ENCODE results near the gene TEP1. TPM values are rescaled to one million over a fixed set of nuclear protein-coding genes. Genes with fewer than 3 reads are reported as not detected.

The TEP1 gene
- total and polyA plus RNA-seq, 2 donors = 16.2 to 17.4 TPM

DNA sequence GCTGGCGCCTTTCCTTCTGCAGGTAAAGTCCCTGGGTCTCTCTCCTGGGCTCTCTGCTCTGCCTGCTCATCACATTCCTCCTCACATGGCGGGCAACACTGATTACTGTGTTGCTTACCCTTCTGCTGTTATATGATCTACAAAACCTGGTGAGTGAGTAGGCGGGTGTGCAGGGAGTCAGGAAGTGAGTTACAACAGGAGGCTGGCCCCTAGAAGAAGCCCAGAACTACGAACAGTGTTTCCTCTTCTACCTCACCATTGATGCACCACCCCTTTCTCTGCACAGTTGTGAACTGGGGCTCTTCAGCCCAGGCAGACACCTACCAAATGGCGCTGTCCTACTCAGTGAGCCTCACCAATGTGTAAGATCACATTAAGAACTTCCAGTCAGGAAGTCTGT, 27.6 kb upstream of the TEP1 start:
- Histone ChIP-seq H3K4me3 (ENCODE audit: low read depth, low read length) (no peak overlapping the region), H3K27ac (ENCODE audit: low read depth) (no peak overlapping the region), H3K4me1 (ENCODE audit: insufficient read depth) (no peaks in the 10 kb centered on the region), H3K36me3 (ENCODE audit: insufficient read depth) (no peaks in the 10 kb centered on the region)
- WGBS = 78% methylated on average over 5 of the region's 5 CpGs
- DNase-seq (ENCODE audit: extremely low spot score) = no peak

DNA sequence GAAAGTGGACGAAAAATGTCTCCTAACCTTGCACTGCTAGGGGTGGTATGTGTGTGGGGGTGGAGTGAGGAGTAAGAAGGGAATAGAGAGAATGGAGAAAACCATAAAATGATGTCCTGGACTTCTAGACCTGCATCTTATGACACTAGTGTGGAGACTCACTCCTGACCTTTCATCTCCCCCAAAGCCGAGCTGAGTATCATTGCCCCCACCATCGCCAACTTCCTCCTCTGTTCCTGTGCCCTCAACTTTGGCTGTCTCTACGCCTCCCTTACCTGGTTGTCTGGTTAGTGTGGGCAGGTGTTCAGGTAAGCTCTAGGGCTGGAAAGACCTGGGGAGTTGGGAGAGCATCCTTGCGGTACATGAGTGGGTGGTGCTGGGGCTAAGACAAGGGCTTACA, 27.2 kb upstream of the TEP1 start:
- Histone ChIP-seq H3K4me3 (ENCODE audit: low read depth, low read length) (no peak overlapping the region), H3K36me3 (ENCODE audit: insufficient read depth) (no peaks in the 10 kb centered on the region), H3K4me1 (ENCODE audit: insufficient read depth) (no peaks in the 10 kb centered on the region), H3K27ac (ENCODE audit: low read depth) (no peak overlapping the region)
- 86% methylated on average over 5 of the region's 5 CpGs for WGBS
- DNase-seq (ENCODE audit: extremely low spot score) = no peak

DNA sequence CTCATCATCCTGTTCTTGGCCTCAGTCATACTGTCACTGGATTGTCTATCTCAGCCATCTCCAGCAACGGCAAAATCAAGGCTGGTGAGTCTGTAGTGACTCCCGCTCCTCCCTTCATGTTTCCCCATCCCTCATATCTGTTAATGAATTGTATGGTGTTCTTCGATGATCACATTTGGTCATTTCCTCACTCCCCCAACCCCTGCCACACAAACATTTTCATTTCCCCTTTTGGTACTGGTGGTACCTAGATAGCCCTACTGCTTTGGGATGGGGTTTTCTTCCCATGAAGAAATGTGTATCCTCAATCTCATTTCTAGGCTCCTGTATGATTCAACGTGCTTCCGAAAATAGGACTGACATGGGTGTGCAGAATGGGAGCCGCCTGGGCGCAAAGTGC, 25.4 kb upstream of the TEP1 start:
- Histone ChIP-seq H3K4me1 (ENCODE audit: insufficient read depth) (no peaks in the 10 kb centered on the region), H3K27ac (ENCODE audit: low read depth) (no peak overlapping the region), H3K36me3 (ENCODE audit: insufficient read depth) (no peaks in the 10 kb centered on the region), H3K4me3 (ENCODE audit: low read depth, low read length) (no peak overlapping the region)
- no peak for DNase-seq (ENCODE audit: extremely low spot score)
- 93% methylated on average over 7 of the region's 7 CpGs for WGBS

DNA sequence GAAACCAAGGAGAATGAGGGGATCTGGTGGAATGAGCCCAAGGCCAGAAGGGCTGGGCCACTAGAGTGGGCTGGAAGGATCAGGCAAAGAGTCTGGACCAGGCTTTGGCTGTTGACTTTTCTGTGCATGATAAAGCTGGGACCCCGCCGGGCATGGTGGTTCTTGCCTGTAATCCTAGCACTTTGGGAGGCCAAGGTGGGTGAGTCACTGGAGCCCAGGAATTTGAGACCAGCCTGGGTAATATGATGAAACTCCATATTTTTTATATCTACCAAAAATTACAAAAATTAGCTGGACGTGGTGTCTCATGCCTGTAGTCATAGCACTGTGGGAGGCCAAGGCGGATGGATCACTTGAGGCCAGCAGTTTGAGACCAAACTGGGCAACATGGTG, 23.1 kb upstream of the TEP1 start:
- no peaks in the 10 kb centered on the region for H3K36me3 ChIP-seq (ENCODE audit: insufficient read depth)
- 93% methylated on average over 4 of the region's 4 CpGs for WGBS
- no peak for DNase-seq (ENCODE audit: extremely low spot score)
- H3K4me1 ChIP-seq (ENCODE audit: insufficient read depth) = no peaks in the 10 kb centered on the region
- no peak overlapping the region for H3K4me3 ChIP-seq (ENCODE audit: low read depth, low read length)
- no peak overlapping the region for H3K27ac ChIP-seq (ENCODE audit: low read depth)

DNA sequence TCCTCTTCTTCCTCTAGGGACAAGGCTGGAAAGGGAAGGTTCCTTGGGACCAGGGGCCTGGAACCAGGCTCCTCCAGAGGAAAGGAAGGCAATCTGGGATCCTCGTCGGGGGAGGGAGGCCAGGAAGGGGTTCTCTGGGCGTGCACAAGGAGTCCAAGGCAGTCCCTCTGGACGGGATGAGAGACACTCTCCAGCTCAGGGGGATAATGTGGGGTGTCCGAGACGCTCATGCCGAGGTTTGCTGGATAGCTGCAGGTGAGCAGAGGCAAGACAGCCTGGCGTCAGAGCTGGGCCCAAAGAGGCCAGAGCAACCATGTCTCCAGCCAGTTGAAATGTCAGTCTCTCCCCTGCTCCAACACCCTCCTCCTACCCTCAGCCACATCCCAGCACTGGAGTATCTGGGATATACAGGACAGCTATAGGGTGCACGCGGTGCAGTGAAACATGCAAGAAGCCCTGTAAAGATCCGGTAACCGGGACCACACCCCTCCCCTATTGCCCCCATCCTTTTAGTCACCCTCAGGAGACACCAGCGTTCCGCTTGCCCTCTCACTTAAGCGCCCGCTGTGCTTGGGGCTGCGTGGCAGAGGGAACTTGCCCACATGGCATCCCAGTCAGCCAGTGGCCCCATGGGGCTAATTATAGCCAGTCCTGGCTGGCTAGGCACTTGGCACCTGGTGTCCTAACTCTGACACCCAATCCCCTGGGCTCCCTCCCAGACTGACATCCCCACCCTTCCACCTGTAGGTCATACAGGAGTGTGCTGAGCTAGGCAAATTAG, 22.5 kb upstream of the TEP1 start, which contains the start of gene KLHL33:
KLHL33 (minus strand) TSS at position 585 of the 781 bp plus-strand sequence; CDS start at position 230, 355 bp downstream.
- 73% methylated on average over 17 of the region's 17 CpGs for WGBS
- H3K4me1 ChIP-seq (ENCODE audit: insufficient read depth) = no peaks in the 10 kb centered on the region
- no peaks in the 10 kb centered on the region for H3K36me3 ChIP-seq (ENCODE audit: insufficient read depth)
- peak within 1 kb of the TSS; percentile 4 for H3K4me3 ChIP-seq (ENCODE audit: low read depth, low read length)
- no peak for DNase-seq (ENCODE audit: extremely low spot score)
- peak within 1 kb of the TSS; percentile 3 for H3K27ac ChIP-seq (ENCODE audit: low read depth)

DNA sequence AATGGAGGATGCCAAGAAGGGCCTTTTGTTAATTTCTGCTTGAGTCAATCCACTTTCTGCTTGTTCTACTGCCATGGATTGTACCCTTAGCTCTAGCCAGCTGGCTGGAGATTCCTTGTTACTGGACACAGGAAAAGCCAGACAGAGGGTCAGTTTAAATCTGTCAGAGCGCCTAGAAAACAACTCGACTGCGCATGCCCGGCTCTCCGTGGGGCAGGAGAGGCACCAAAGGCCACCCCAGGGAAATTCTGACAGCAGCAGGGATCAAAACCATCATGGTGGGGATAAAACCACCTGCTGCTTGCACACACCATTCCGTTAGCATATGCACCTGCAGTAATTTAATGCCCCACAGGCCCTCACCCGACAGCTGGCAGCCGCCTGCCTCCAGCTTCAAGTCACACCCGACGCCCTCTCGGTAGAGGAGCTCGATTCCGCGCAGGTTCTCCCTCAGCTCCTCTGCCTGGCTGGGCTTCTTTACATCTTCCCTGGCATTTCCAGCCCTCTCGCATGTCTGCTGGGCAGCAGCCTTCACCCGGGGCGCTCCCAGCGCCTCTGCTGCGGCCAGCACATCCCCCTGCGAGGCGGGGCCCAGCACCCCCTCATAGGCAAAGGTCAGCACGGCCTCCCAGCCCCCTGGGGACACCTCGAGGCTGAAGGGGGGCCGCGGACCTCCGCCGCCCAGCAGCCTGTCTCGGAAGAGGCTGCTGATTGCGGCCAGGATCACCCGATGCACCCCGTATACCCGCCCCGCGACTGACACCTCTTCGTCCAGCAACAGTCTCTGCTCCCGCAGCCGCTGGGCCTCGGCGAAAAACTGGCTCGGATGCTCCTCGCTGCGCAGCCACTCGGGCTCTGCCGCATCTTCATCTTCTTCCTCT, 21.6 kb upstream of the TEP1 start:
- WGBS = 23% methylated on average over 44 of the region's 44 CpGs
- no peaks in the 10 kb centered on the region for H3K4me1 ChIP-seq (ENCODE audit: insufficient read depth)
- H3K36me3 ChIP-seq (ENCODE audit: insufficient read depth) = no peaks in the 10 kb centered on the region
- DNase-seq (ENCODE audit: extremely low spot score) = no peak
- H3K27ac ChIP-seq (ENCODE audit: low read depth) = peak overlapping the region; percentile 3
- H3K4me3 ChIP-seq (ENCODE audit: low read depth, low read length) = peak overlapping the region; percentile 4

DNA sequence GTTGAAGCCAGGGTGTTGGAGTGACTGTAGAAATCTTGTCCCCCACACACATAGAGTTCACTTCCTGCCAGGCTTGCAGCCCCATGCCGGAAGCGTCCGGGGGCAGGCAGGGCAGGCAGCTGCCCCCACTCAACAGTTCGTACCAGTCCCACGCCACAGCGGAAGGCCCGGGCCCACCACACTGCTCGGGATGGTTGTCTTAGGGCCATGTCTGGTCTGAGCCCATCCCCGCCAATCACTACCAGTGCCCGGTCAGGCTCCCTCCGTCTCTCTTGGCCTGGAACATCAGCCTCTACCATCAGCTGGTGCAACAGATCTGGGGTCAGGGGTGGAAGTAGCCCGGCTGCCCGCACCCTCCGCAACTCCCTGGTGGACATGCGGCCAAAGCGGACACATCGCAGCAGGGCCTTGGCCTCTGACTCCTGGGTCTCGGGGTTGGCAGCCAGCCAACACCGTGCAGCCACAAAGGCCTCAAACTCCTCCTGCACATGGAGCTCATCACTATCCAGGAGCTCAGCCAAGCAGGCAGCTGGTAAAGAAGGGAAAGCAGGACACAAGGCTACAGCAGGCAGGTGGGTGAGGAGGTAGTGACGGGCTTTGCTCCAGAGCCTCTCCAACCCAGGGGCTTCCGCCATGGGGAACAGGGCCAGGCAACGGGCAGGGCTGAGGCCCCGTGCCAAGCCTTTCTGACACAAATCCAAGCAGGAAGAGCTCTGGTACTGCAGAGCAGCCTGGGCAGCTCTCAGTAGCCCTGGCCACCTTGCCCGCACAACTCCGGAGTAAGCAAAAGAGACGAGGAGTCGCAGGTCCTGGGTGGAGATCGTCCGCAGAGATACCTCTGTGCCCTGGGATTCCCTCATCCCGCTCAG, 16.7 kb upstream of the TEP1 start:
- no peak for DNase-seq (ENCODE audit: extremely low spot score)
- Histone ChIP-seq H3K4me1 (ENCODE audit: insufficient read depth) (no peaks in the 10 kb centered on the region), H3K4me3 (ENCODE audit: low read depth, low read length) (no peak overlapping the region), H3K36me3 (ENCODE audit: insufficient read depth) (no peaks in the 10 kb centered on the region), H3K27ac (ENCODE audit: low read depth) (no peak overlapping the region)
- WGBS = 82% methylated on average over 30 of the region's 30 CpGs

DNA sequence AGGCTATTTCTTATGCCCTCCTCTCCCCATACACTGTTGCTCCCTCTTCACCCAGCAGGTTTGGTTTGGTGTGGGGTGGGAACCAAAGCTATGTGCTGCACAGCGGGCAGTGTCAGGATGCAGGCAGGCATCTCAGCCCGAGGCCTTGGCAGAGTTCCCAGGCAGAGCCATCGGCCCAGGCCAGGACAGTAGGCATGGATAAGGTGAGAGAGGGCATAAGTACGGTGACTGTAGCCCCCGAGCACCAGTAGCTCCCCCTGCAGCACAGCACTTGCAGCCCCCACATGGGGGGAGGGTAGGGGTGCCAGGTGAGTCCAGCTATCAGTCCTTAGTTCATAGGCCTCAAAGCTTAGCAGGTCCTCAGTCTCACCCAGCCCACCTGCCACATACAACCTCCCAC, 15.5 kb upstream of the TEP1 start:
- H3K27ac ChIP-seq (ENCODE audit: low read depth) = no peak overlapping the region
- no peaks in the 10 kb centered on the region for H3K36me3 ChIP-seq (ENCODE audit: insufficient read depth)
- 47% methylated on average over 5 of the region's 5 CpGs for WGBS
- no peaks in the 10 kb centered on the region for H3K4me1 ChIP-seq (ENCODE audit: insufficient read depth)
- no peak overlapping the region for H3K4me3 ChIP-seq (ENCODE audit: low read depth, low read length)
- no peak for DNase-seq (ENCODE audit: extremely low spot score)

DNA sequence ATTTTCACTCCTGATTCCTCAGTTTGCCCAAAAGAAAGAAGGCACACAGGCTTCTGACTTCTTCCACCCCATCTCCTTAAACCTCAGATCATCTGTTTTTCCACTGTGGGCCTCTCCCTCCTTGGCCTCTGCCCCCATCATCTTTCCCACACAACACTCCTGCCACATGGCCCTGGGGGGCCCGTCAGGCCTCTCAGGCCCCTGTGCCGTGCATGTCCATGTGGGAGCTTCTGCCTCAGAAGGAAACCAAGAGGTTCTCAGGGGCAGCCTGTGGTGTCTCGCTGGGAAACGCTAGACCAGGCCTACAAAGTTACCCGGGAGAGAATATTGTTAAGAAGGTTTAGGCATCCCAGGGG, 14.7 kb upstream of the TEP1 start:
- WGBS = 73% methylated on average over 5 of the region's 5 CpGs
- H3K27ac ChIP-seq (ENCODE audit: low read depth) = no peak overlapping the region
- no peaks in the 10 kb centered on the region for H3K4me1 ChIP-seq (ENCODE audit: insufficient read depth)
- no peak for DNase-seq (ENCODE audit: extremely low spot score)
- H3K36me3 ChIP-seq (ENCODE audit: insufficient read depth) = no peaks in the 10 kb centered on the region
- no peak overlapping the region for H3K4me3 ChIP-seq (ENCODE audit: low read depth, low read length)

DNA sequence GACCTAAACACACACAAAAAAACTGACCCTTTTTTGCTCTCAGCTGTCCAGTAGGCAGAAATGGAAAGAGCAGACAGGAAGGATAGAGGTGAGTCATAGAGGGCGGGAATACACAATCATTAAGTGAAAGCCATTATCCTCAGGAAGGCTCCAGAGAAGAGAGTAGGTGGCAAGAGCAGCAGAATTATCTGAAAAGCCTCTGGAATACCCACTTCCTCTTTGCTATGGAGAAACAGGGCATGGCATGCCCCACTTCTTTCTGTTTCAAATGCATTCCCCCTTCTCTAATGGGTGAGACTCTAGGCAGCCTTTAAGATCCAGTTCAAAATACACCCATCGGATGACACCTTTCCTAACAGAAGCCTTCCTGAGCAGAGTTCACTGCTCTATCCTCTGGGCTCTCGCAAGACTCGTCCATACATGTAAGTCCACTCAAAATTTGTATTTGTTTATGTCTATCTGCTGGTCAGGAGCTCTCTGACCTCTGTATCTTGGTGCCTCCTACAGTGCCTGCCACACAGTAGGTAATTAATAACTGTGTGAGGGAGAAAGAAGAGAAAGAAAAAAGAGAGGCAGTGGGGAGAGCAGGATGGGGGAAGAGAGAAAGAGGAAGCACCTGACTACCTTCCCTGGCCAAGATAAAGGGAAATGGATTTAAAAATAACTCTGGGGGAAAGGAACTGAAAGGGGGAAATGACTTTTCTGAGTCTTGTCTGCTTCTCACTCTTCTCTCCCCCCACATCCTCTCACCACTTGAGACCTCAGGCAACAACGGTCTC, 14.1 kb upstream of the TEP1 start:
- Histone ChIP-seq H3K4me1 (ENCODE audit: insufficient read depth) (no peaks in the 10 kb centered on the region), H3K27ac (ENCODE audit: low read depth) (no peak overlapping the region), H3K4me3 (ENCODE audit: low read depth, low read length) (no peak overlapping the region), H3K36me3 (ENCODE audit: insufficient read depth) (no peaks in the 10 kb centered on the region)
- 72% methylated on average over 5 of the region's 5 CpGs for WGBS
- no peak for DNase-seq (ENCODE audit: extremely low spot score)

DNA sequence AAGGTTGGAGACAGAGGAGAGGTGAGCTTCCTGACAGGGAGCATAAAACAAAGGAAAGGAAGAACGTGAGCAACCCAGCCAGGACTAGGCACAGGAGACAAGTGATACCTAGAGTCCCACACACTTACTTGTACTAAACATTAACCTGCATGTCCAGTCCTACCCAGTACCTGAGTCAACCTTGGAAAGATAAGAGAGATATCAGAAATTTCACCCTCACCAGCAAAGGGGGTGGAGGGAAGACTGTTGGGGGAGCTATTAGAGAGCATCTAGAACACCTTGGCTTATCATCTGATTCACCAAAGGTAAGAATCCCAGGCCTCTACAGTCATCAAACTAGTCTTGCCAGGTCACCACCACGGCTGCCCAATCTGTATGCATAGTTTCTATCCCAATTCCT, 11.6 kb upstream of the TEP1 start:
- Histone ChIP-seq H3K36me3 (ENCODE audit: insufficient read depth) (no peaks in the 10 kb centered on the region), H3K4me1 (ENCODE audit: insufficient read depth) (no peaks in the 10 kb centered on the region), H3K4me3 (ENCODE audit: low read depth, low read length) (no peak overlapping the region), H3K27ac (ENCODE audit: low read depth) (no peak overlapping the region)
- no peak for DNase-seq (ENCODE audit: extremely low spot score)
- WGBS = 44% methylated on average over 2 of the region's 2 CpGs

DNA sequence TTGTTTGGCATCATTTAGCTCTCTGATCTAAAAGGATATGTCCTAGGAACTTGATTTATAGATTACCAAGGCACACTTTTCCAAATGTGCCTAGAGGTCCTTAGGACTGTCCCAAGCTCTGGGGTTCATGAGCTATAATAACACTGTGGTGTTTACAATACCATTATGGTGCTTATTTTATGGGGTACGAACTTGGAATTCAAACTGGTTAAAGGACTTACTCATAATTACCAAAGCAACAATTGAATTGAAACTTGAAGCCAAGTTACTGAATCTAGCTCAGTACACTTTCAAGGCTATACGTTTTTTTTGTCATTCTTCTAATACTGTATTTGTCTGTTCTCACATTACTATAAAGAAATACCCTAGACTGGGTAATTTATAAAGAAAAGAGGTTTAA, 9.6 kb upstream of the TEP1 start:
- Histone ChIP-seq H3K4me1 (ENCODE audit: insufficient read depth) (no peaks in the 10 kb centered on the region), H3K27ac (ENCODE audit: low read depth) (no peak overlapping the region), H3K36me3 (ENCODE audit: insufficient read depth) (no peaks in the 10 kb centered on the region), H3K4me3 (ENCODE audit: low read depth, low read length) (no peak overlapping the region)
- no peak for DNase-seq (ENCODE audit: extremely low spot score)
- WGBS = 48% methylated on average over 2 of the region's 2 CpGs

DNA sequence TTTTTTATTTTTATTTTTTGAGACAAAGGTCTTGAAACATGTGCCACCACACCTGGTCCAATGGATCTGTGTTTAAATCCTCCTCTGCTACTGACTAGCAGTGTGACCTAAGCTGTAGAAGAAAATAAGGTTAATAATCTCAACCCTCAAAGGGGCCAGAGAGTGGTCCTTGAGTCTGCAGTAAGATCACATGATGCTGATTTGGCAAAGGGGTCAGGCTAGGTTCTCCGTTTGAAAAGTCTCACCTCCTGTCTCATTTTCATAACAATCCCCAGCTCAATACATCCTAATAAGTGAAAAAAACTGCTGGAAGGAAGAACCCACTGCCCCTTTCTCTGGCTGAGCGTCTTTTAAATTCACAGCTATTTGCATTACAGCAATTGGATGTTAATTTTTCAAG, 8.0 kb upstream of the TEP1 start:
- DNase-seq (ENCODE audit: extremely low spot score) = no peak
- 31% methylated on average over 2 of the region's 2 CpGs for WGBS
- Histone ChIP-seq H3K4me3 (ENCODE audit: low read depth, low read length) (no peak overlapping the region), H3K27ac (ENCODE audit: low read depth) (no peak overlapping the region), H3K36me3 (ENCODE audit: insufficient read depth) (no peaks in the 10 kb centered on the region), H3K4me1 (ENCODE audit: insufficient read depth) (no peaks in the 10 kb centered on the region)

Data from urinary bladder (tissue), 4 donors.